RCC 7860 (cell line): ENCODE data around the gene ARFGEF2.
"Not testable (repeated sequence)": the region's sequence is repeated elsewhere in the genome, so short reads cannot be mapped to it uniquely, and the experiment has no call there.

Source experiments
- DNase-seq: peaks from one replicate; pipeline ENCODE4 v3.0.0-alpha.2; 2015; ENCODE audit warnings: low spot score
- FAIRE-seq: peaks from 2 replicates; lab custom pipeline; 2012; peaks lifted over from hg19 to GRCh38; lab: Jason Lieb, UNC

ARFGEF2 gene

GRCh38 chr20:48921168-48921882, at the start of gene ARFGEF2:
TSS of gene ARFGEF2 (plus strand) at chr20:48921711. CDS start at chr20:48921890, 179 bp downstream.
- FAIRE-seq, result no peak
- peak; percentile 79 for DNase-seq

- DNase-seq (no peak), FAIRE-seq (no peak)
These were observed 46.1 kb upstream of the ARFGEF2 start for GRCh38 chr20:48875233-48875913.

- FAIRE-seq, result no peak
- DNase-seq, result no peak
These were observed 45.6 kb upstream of the ARFGEF2 start for GRCh38 chr20:48875914-48876240.

- FAIRE-seq, result no peak
These were observed 44.2 kb upstream of the ARFGEF2 start for GRCh38 chr20:48877304-48877703.

GRCh38 chr20:48878534-48879248, 42.8 kb upstream of the ARFGEF2 start:
- no peak for FAIRE-seq
- no peak for DNase-seq

More at GRCh38 chr20:48877304-48877703, 44.2 kb upstream of the ARFGEF2 start:
- no peak for DNase-seq

GRCh38 chr20:48879612-48880245, 41.8 kb upstream of the ARFGEF2 start:
- FAIRE-seq (no peak), DNase-seq (no peak)

GRCh38 chr20:48880331-48880730, 41.2 kb upstream of the ARFGEF2 start:
- DNase-seq (no peak), FAIRE-seq (no peak)

GRCh38 chr20:48880981-48881657, 40.4 kb upstream of the ARFGEF2 start:
- no peak for FAIRE-seq
- no peak for DNase-seq

GRCh38 chr20:48885237-48885636, 36.3 kb upstream of the ARFGEF2 start:
- DNase-seq (no peak), FAIRE-seq (no peak)

GRCh38 chr20:48886194-48886593, 35.3 kb upstream of the ARFGEF2 start:
- no peak for DNase-seq
- no peak for FAIRE-seq

GRCh38 chr20:48886811-48887210, 34.7 kb upstream of the ARFGEF2 start:
- DNase-seq (no peak), FAIRE-seq (no peak)

GRCh38 chr20:48888517-48888916, 33.0 kb upstream of the ARFGEF2 start:
- FAIRE-seq, DNase-seq: not testable (repeated sequence)

- FAIRE-seq, result no peak
These were observed 32.2 kb upstream of the ARFGEF2 start for GRCh38 chr20:48889140-48889790.

GRCh38 chr20:48891235-48892048, 30.1 kb upstream of the ARFGEF2 start:
- no peak for DNase-seq
- FAIRE-seq, result no peak

More at GRCh38 chr20:48889140-48889790, 32.2 kb upstream of the ARFGEF2 start:
- DNase-seq, result no peak

GRCh38 chr20:48892049-48892470, 29.5 kb upstream of the ARFGEF2 start:
- no peak for FAIRE-seq
- DNase-seq, result no peak

- FAIRE-seq (no peak), DNase-seq (no peak)
These were observed 28.6 kb upstream of the ARFGEF2 start for GRCh38 chr20:48892891-48893290.

- FAIRE-seq, result no peak
- no peak for DNase-seq
These were observed 28.1 kb upstream of the ARFGEF2 start for GRCh38 chr20:48893374-48893773.

GRCh38 chr20:48897305-48898010, 24.1 kb upstream of the ARFGEF2 start:
- FAIRE-seq (peak; percentile 95), DNase-seq (peak; percentile 91)

GRCh38 chr20:48898210-48898609, 23.3 kb upstream of the ARFGEF2 start:
- DNase-seq, result no peak

More at GRCh38 chr20:48898210-48898609, 23.3 kb upstream of the ARFGEF2 start:
- no peak for FAIRE-seq
